Mesenteric fat pad (tissue), 1 donor: ENCODE data around the gene ANKHD1. TPM values are rescaled to one million over a fixed set of nuclear protein-coding genes. Genes with fewer than 3 reads are reported as not detected.

Experiments used
- DNase-seq: peaks from one replicate; pipeline ENCODE4 v3.0.0-alpha.2; 2020; ENCODE audit warnings: low spot score
- total RNA-seq: library from RNA; stranded (reverse); fragmentation: NEBNext Ultra II Directional; extraction: Animal tissue kit (Norgen Biotek cat#: 25700); gene quantifications from one replicate; pipeline ENCODE4 v1.2.1, GENCODE V29; 2021
- donor health status: DM: yes; HTN: yes; CAD: no.

ANKHD1 gene
- total RNA-seq, 1 donor from 2014 or later = 90.5 TPM

DNA sequence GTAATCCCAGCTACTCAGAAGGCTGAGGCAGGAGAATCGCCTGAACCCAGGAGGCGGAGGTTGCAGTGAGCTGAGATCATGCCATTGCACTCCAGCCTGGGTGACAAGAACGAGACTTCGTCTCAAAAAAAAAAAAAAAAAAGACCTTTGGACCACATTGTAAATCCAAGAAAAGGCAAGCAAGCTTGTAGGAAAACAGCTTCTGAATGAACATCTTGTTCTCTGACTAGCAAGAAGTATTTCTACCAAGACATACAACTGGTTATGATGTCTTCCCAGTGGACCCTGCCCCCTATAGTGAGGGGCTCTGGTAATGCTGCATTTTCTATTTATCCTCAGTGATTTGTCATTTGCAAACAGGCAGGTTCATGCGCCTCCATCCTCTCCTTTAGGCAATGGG lies 141.3 kb downstream of the ANKHD1 start:
- DNase-seq = no peak

DNA sequence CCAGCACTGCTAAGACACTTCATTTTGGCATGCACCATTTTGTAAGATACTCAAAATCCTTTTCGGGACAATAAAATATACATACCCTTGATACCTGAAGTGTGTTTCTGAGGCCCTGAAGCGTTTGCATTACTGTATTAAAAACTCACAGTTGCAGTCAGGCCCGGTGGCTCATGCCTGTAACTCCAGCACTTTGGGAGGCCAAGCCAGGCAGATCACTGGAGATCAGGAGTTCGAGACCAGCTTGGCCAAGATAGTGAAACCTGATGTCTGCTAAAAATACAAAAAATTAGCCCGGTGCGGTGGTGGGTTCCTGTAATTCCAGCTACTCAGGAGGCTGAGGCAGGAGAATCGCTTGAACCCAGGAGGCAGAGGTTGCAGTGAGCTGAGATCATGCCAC lies 143.4 kb downstream of the ANKHD1 start:
- DNase-seq = no peak

DNA sequence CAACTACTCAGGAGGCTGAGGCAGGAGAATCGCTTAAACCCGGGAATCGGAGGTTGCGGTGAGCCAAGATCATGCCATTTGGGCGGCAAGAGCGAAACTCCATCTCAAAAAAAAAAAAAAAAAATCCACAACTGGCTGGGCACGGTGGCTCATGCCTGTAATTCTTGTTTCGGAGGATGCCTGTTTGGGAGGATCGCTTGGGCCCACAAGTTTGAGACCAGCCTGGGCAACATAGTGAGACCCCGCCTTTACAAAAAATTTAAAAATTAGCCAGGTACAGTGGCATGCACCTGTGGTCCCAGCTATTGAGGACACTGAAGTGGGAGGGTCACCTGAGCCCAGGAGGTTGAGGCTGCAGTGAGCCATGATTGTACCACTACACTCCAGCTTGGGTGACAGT lies 144.0 kb downstream of the ANKHD1 start:
- no peak for DNase-seq

DNA sequence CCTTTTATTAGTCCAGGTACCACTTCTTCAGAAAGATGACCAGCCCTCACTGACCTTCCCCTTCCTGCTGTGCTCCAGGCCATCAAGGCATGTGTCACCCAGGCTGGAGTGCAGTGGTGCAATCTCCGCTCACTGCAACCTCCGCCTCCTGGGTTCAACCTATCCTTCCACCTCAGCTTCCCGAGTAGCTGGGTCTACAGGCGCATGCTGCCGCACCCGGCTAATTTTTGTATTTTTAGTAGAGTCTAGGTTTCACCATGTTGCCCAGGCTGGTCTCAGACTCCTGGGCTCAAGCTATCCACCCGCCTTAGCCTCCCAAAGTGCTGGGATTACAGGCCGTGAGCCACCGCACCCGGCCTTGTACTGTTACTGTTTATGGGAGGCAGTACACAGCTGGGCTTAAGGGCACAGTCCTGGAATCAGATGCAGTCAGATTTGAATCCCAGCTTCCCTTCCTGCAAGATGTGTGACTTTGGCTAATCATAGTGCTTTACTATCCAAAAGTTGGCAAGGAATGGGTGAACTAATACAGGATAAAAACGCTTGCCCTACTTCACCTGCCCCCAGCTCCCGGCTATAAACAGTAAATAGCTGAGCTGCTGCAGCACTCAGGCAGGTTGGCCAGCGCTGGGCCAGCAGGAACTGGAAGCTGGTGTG lies 145.3 kb downstream of the ANKHD1 start:
- DNase-seq = no peak

DNA sequence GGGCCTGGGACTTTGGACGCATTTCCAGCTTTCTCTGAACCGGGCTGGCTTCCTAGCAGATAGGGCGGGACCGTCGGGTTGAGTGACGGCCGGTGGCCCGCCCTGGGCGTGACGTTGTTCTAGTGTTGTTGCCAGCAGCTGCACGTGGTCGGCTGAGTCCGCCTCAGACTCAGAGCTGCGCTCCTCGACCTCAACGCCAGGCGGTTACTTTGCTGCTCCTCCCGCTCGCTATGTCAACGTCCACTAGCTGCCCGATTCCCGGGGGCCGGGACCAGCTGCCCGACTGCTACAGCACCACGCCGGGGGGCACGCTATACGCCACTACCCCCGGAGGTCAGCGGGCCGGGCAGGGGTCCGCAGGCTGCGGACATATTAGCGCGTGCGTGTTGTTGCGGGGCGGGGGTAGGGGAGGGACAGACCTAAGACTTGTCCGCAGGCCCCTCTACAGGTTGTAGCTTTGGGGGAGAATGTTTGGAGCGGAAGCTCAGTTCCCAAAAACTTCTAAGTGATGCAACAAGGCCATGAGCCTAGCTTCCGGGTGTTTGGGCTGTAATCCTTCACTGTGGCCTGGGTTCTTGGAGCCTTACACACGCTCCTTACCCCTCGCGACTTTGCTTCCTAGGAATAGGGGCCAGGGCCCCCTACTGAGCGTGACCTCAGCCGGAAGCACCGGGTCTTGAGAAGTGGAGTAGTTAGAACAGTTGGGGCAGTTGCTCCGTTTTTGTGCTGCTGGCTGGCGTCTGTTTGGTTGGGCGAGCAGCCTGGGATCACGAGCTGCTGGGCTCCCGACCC lies 146.1 kb downstream of the ANKHD1 start, which contains the start of gene EIF4EBP3:
Gene EIF4EBP3 (plus strand): TSS at position 155 of the 792 bp plus-strand sequence. CDS start 76 bp downstream, at position 231.
- peak; percentile 99 for DNase-seq

DNA sequence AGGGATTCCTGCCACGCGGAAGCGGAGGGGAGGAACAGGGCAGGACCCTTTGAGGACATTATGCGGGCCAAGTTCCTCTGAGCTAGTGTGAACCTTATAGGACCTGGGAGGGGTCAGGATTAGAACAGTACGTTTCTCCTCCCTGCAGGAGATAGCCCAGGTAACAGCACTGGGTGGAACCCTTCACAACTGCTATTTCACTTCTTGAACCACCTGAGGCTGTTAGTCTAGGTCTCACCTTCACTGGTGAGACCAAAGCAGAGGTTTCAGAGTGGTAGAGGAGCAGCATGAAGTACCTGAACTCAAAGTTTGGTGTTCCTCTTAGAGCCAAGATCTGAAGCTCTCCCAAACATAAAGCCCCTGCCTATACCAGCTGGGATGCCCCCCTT lies 146.7 kb downstream of the ANKHD1 start:
- DNase-seq = no peak

DNA sequence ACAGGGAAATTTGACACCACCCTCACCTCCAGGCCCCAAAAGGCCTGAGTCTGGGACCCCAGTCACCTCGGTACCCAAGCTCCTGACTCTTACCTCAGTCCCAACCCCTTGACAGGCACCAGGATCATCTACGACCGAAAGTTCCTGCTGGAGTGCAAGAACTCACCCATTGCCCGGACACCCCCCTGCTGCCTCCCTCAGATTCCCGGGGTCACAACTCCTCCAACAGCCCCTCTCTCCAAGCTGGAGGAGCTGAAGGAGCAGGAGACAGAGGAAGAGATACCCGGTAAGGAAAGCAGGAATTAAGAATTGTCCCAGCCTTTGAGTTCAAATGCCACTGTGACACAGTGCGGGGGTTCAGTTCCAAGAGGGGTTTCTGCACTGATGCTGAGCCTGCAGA lies 147.2 kb downstream of the ANKHD1 start:
- DNase-seq = no peak

DNA sequence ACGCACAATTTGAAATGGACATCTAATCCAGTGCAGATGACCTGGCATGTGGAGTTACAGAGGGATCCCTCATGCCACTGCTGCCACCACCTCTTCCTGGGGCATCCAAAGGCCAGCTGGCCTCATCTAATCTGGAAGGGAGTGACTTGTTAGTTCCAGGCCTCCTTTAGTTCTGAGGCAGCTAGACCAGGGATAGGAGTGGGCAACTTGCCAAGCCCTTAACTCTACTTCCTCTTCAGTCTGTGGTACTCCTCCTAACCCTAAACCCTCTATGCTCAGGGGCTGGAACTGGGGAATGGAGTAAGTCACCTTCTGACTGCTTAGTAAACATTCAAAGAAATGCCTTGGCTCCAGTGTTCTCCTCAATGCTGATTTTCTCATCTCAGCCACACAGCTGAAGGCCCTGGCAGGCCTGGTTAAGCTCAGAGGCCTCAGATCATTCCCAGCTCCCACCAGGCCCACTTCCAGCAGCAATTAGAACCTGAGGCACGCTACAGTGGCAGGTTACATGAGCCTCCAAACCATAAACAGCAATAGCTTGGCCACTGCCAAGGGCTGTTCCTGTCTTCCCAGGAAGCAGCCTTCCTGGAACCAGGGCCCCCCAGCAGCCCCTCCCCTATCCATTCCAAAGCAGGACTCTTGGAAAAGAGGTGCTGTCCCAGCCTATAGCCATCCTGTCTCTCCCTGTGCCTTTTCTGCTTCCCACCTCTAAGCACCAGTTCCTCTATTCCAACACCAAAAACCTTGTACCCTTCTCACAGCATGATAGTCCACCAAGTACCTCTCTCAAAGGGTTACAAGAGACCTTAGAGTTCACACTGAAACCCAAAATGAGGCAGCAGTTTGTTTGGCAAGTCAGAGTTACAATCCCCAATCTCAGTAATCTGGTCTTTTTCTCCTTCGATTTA lies 147.9 kb downstream of the ANKHD1 start:
- no peak for DNase-seq

DNA sequence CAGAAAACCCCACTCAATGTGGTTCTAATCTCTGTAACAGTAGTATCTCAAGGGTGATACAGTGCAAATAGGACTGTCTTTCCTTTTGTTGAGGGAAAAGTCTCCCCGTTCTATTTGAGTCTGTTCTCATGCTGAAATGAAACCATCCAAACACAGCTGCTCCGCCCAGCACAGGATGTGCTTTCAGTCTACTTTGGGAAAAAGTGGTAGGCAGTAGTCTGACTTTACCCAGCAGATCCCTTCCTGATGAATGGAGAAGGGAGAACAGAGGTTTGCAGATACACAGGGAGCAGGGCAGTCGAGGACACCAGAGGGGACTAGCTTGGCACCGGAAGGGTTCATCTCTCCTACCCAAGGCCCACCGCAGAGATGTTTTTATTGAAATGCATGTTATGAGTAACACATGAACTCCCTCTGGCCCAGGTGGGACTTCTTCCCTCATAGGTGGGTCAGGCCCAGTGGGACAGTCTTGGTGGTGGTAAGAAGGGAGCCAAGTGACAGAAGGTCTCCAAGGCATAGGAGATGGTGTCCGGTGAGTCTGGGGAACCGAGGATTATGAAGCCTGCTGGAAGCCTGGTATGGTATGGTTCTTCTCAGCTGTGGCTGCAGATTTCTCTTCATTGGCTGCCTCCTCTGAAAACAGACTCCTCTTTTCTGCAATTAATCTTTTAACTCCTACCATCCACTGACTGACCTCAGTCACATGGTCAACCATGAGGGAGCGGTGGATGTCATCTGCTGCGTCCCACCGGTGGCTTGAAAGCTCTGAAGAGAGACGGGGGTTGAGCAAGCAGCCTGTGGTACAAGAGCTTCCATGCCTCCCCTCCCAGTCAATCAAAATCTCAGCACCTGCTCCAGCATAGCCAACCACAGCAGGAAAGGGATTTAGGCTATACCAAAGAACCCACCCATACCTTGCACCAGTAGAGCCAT lies 148.8 kb downstream of the ANKHD1 start:
- DNase-seq = no peak

DNA sequence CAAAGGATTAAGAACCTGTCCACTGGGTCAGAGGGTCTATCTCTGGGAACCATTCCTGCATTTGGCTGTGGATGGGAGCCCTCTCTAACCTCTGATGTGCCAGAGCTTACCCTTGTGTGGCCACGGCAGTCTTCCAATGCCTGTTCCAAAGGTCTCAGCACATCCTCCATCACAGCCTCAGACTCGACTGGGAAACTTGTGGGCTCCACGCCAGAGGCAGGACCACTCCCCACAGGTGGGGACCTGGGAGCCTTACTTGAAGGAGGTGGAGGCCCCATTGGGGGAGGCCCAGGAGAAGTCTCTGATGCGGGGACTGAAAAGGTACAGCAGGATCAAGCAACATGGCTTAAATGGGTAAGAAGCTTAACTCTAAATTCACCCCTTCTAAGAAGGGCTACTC lies 150.2 kb downstream of the ANKHD1 start:
- no peak for DNase-seq

DNA sequence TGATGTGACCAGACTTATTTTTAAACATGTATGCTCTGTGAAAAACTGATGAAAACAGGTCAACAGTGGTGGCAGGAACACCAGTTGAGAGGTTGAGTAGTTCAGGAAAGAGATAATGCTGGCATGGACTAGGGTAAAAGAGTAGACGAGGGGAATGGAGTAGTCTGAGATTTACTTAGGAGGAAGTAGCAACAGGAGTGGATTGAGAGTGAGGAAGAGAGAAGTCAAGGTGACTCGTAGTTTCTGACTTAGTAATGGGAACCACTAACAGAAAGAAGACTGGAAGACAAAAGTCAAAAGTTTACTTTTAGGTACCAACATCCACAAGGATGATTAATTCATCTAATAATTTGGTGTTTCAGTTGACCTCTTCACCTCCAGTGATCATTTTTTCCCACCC lies 152.0 kb downstream of the ANKHD1 start:
- no peak for DNase-seq

DNA sequence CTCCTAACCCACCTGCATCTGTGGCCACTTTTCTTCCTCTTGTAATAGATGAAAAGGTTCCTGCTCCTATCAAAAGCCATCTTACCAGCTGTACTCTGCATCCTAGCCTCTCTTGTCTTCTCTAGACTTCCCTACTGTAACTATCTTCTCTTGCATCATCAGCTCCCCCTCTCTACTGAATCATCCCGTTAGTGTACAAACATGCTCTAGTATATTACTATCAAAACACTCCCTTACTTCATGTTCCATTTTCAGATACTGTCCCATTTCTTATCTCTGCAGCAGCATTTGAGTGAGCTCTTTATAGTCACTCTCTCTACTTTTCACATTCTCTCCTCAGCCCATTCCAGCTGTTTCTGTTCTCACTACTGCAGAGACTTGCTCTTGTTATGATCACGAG lies 152.8 kb downstream of the ANKHD1 start:
- no peak for DNase-seq

DNA sequence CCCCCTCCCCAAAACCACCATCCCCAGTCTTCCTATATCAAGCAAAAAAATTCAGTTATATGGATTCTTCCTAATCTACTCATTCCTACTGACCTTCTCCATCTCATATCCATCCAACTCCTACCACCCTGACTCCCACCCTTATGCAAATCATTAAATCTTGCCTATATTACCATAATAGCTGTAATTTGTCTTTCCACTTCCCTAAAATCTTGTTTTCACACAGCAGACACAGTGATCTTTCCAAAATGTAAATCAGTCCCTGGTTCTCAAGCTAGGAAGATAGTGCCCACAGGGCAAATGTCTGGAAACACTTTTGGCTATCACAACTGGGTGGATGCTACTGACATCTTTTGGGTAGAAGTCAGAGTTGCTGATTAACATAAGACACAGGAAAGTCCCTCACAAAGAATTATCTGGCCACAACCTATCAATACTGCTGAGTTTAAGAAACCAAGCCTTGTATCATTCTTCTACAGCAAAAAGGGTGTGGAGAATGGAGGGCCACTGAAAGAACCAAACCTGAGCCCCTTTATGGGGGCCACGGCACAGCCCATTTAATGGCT lies 154.2 kb downstream of the ANKHD1 start:
- DNase-seq = no peak

DNA sequence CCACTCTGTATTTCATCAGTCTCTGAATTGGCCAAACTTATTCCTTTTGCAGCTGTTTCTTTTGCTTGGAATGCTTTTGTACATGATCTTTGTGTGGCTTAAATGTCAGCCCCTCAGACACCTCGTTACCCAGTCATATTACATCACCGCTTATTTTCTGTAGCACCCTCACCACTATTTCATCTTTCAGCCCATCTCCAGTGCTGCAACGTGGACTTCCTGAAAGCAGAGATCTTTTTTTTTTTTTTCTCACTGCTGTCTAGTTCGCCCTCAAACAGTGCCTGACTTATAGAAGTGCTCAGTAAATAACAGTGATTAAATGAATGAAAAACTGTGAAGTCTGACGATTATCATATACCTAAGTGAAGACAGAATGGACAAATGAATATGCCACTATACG lies 154.8 kb downstream of the ANKHD1 start:
- no peak for DNase-seq

DNA sequence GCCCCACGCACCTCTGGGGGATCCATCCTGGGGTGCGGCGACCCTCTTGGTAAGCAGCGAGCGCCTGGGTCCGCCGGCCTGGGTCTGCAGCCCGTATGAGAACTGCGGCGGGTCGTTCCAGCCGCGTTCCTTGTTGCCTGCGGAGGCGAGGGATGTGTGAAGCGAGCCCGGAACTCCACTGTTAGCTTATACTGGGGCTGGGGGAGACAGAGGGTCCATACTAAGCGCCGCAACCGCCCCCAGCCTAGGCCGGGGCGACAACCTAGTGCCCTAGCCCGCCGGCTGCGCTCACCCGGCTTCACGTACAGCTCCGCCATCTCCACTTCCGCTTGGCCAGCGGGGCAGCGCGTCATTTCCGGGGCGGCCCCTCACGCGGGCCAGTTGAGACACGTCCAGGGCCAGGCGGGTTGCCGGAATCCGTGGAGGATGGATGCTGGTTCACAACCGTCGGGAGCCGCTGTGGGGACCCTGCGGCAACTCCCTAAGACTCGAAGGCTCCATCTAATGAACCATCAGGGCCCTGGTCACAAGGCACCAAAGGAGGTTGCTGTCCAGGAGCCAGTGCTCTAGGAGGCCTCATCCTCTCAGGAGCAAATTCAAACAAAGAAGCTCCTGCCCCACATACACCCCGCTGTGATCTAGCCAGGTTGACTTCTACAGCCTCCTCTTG lies 155.6 kb downstream of the ANKHD1 start, which contains the start of gene SRA1:
Gene SRA1 (minus strand): TSS at position 338 of the 670 bp plus-strand sequence. CDS start 21 bp downstream, at position 317.
- DNase-seq = peak; percentile 99

DNA sequence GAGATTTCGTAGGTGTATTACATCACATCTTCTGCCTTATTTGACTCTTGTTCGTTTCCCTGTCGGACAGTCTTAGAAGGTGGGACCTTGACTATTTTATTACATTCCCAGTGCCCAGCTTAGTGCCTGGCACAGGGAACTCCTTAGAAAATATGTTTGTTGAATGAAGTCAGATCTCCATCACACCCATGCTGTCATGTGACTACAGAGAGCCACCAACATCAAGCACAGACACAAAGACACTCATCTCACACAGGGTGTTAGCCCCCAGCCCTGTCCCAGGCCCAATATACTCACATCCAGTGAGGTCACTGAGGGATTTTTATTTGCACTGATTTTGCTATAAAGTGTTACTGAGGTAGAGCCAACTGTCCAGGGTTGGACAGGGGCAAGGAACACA lies 156.3 kb downstream of the ANKHD1 start:
- no peak for DNase-seq

DNA sequence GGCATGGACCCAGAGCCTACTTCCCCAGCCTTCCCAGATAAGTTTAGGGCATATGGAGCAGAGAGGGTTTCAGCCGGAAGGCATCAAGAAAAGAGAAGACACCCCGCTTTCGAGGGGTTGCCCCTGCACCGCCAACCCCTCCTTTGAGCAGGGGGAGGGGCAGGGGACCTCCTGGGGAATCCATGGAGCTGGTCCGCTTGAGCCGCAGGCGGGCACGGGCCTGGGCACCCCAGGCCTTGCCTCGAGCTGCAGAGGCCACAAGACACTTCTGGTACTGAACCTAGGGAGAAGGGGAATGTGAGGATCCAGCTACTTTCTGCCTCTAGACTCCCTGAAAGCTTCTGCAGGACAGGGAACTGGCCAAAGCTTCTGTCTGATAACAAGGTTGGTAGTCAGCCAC lies 156.9 kb downstream of the ANKHD1 start:
- DNase-seq = no peak

DNA sequence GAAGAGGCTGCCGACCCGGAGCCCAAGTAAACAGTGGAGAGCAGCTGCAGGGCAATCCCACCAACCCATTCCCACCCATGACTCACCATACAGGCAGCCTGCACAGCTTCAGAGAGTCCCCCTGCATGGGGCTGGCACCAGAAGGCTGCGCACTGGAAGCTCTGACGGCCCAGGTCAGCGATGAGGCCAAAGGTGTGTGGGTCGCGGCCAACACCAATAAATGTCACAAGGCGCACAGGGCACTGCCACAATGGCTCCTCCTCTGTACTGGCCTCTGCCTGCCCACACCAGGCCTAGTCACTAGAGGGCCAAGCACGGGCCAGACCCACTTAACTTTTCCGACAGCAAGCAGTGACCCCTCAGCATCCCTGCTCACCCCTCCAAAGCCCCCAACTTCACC lies 158.6 kb downstream of the ANKHD1 start:
- DNase-seq = no peak

DNA sequence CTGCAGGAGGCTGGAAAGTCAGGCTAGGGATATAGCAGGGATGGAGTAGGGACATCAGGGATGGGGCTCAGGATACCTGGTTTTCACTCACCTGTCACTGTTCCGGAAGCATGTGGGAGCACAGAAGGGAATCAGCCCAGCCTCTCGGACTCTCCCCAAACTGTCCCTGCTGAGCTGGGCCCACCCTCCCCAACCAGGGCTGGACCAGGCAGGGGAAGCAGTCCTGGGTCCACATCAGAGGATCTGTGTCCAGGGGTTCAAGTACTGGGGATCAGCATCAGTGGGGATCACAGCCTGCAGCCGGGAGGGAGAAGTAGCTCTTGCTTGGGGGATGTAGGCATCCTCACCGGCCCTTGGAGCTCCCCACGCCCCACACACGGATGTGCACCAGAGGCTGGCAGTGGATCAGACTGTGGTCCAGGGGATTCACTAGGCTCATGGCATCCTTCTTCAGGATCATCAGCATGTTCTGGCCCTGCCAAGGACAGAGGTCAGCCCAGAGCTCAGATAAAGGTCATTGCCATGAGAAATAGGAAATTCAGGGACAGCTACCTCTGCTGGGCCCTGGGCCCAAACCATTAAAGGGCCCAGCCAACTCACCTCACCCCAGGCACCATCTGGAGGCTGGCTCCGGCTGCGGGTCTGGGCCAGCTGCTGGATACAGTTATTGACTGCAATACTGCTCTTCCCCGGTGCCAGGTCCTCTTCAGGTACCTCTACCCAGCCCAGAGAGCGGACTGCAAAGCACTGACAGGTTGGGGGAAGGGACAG lies 160.3 kb downstream of the ANKHD1 start:
- no peak for DNase-seq
